Stimulated activated CD4-positive, alpha-beta T cell treated with anti-CD3 and anti-CD28 coated beads, Interleukin-1b, Interleukin-23, amount 100 ng/mL, for 24 hours (primary cell): ENCODE results near the gene TLL1.

Experiments used
- DNase-seq, 4 experiments: peaks; one replicate each; pipeline ENCODE4 v3.0.0-alpha.2; 2020; ENCODE audit warnings: low read depth in 4 of 4, low spot score in 1 of 4

Gene TLL1

GRCh38 chr4:165872461-165873297, at the start of gene TLL1:
TSS of gene TLL1 (plus strand) at chr4:165873237. CDS start at chr4:165873905, 668 bp downstream.
- no peak for DNase-seq

GRCh38 chr4:165826166-165826565, 46.9 kb upstream of the TLL1 start:
- no peak for DNase-seq

- no peak for DNase-seq
These were observed 46.0 kb upstream of the TLL1 start for GRCh38 chr4:165827018-165827417.

GRCh38 chr4:165828928-165829327, 44.1 kb upstream of the TLL1 start:
- DNase-seq: no peak

- DNase-seq: no peak
These were observed 38.9 kb upstream of the TLL1 start for GRCh38 chr4:165834116-165834515.

- DNase-seq: no peak
These were observed 34.5 kb upstream of the TLL1 start for GRCh38 chr4:165838575-165838974.

GRCh38 chr4:165839615-165840333, 33.3 kb upstream of the TLL1 start:
- no peak for DNase-seq

GRCh38 chr4:165842684-165843083, 30.4 kb upstream of the TLL1 start:
- no peak for DNase-seq

GRCh38 chr4:165844161-165844560, 28.9 kb upstream of the TLL1 start:
- no peak for DNase-seq

GRCh38 chr4:165851256-165851655, 21.8 kb upstream of the TLL1 start:
- no peak for DNase-seq

GRCh38 chr4:165855191-165855590, 17.8 kb upstream of the TLL1 start:
- DNase-seq: no peak

- DNase-seq: no peak
These were observed 11.7 kb upstream of the TLL1 start for GRCh38 chr4:165861363-165861762.

- DNase-seq: no peak
These were observed 8.8 kb upstream of the TLL1 start for GRCh38 chr4:165864271-165864670.

GRCh38 chr4:165866019-165866650, 6.9 kb upstream of the TLL1 start:
- no peak for DNase-seq

GRCh38 chr4:165867961-165868360, 5.1 kb upstream of the TLL1 start:
- DNase-seq: no peak

- DNase-seq: no peak
These were observed 448 bp downstream of the TLL1 start for GRCh38 chr4:165873298-165874071.

GRCh38 chr4:165874072-165874790, 1.2 kb downstream of the TLL1 start:
- DNase-seq: no peak

- no peak for DNase-seq
These were observed 1.8 kb downstream of the TLL1 start for GRCh38 chr4:165874791-165875371.

GRCh38 chr4:165875446-165875845, 2.4 kb downstream of the TLL1 start:
- DNase-seq: no peak

GRCh38 chr4:165877286-165877685, 4.2 kb downstream of the TLL1 start:
- no peak for DNase-seq
